Muscle layer of duodenum (tissue), 2 donors: ENCODE results near the gene HCFC2.

ENCODE experiments used
- H3K27ac ChIP-seq: one replicate; pipeline ENCODE4 v1.7.0; 2013; ENCODE audit warnings: mild to moderate bottlenecking, low read length
- H3K27me3 ChIP-seq: one replicate; pipeline ENCODE4 v1.7.0; 2013; ENCODE audit warnings: low read depth, mild to moderate bottlenecking, control low read depth, low read length
- H3K36me3 ChIP-seq, 2 donors: one replicate each; pipeline ENCODE4 v1.7.0; 2013; ENCODE audit warnings: low read length in 2 of 2, control low read depth in 1 of 2, mild to moderate bottlenecking in 1 of 2; ENCODE audit not compliant: insufficient read depth in 2 of 2, control insufficient read depth in 1 of 2
- H3K4me1 ChIP-seq, 2 donors: one replicate each; pipeline ENCODE4 v1.7.0; 2013; ENCODE audit warnings: low read length in 2 of 2, mild to moderate bottlenecking in 2 of 2, control low read depth in 1 of 2, moderate library complexity in 1 of 2; ENCODE audit not compliant: insufficient read depth in 2 of 2, control insufficient read depth in 1 of 2
- H3K4me3 ChIP-seq, 2 donors: one replicate each; pipeline ENCODE4 v1.7.0; 2013; ENCODE audit warnings: low read length in 2 of 2, low read depth in 1 of 2, mild to moderate bottlenecking in 1 of 2
- H3K9me3 ChIP-seq, 2 donors: one replicate each; pipeline ENCODE4 v1.7.0; 2013; ENCODE audit warnings: low read length in 2 of 2, control low read depth in 1 of 2, mild to moderate bottlenecking in 1 of 2; ENCODE audit not compliant: control insufficient read depth in 1 of 2
- donor health status: healthy.

Gene HCFC2

DNA sequence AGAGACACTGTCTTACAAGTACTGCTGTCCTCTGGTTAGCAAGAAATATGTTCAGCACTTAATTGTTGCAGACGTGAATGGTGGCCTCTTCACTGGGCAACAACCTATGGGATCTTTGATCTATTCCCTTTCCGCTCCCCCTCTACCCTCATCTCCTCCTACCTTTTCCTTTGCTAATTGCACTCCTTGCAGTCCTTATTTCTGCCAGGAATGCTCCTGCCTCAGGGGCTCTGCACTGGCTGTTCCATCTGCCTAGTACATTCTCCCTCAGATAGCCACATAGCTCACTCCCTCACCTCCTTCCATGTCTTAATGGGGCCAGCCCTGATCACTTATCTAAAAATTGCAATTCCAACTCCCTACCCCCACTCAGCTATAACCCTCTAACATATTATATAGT, 78.2 kb downstream of the HCFC2 start:
- no peak overlapping the region for H3K4me3 ChIP-seq

DNA sequence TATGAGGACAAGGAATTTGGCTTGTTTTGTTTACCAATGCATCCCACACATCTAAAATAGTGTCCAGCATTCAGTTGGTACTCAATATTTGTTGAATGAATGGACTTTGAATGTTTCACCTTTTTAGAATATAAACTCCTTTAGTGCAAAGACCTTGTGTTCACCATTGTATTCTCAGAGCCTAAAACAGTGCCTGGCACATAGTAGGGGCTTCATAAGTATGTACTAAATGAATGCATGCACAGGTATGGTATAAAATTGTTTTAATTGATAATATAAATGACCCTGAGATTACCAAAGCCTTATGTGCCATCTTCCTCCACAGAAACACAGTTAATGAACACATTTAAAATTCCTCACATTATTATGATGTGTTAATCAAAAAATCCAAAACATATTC, 78.7 kb downstream of the HCFC2 start:
- no peak overlapping the region for H3K4me3 ChIP-seq
- H3K36me3 ChIP-seq, result no peaks in the 10 kb centered on the region
- H3K9me3 ChIP-seq, result no peaks in the 10 kb centered on the region
- no peaks in the 10 kb centered on the region for H3K27me3 ChIP-seq
- no peak overlapping the region for H3K27ac ChIP-seq
- H3K4me1 ChIP-seq, result no peaks in the 10 kb centered on the region

More for the DNA sequence above, 78.2 kb downstream of the HCFC2 start:
- H3K4me1 ChIP-seq, result no peaks in the 10 kb centered on the region
- no peaks in the 10 kb centered on the region for H3K9me3 ChIP-seq
- H3K27me3 ChIP-seq, result no peaks in the 10 kb centered on the region
- H3K27ac ChIP-seq, result no peak overlapping the region
- no peaks in the 10 kb centered on the region for H3K36me3 ChIP-seq

DNA sequence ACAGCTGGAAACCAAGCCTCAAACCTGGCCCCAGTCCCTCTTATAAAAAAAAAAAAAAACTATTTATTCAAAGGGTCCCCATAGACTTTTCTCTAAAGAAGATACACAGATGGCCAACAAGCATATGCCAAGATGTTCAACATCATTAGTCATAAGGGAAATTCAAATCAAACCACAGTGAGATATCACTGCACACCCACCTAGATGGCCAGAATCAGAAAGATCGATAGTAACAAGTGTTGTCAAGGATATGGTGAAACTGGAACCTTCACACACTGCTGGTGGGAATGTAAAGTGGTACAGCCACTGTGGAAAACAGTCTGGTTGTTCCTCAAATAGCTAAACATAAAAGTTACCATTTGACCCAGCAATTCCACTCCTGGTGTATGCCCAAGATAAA, 79.6 kb downstream of the HCFC2 start:
- no peaks in the 10 kb centered on the region for H3K4me1 ChIP-seq
- no peak overlapping the region for H3K27ac ChIP-seq
- no peaks in the 10 kb centered on the region for H3K9me3 ChIP-seq
- no peak overlapping the region for H3K4me3 ChIP-seq
- no peaks in the 10 kb centered on the region for H3K27me3 ChIP-seq
- no peaks in the 10 kb centered on the region for H3K36me3 ChIP-seq

DNA sequence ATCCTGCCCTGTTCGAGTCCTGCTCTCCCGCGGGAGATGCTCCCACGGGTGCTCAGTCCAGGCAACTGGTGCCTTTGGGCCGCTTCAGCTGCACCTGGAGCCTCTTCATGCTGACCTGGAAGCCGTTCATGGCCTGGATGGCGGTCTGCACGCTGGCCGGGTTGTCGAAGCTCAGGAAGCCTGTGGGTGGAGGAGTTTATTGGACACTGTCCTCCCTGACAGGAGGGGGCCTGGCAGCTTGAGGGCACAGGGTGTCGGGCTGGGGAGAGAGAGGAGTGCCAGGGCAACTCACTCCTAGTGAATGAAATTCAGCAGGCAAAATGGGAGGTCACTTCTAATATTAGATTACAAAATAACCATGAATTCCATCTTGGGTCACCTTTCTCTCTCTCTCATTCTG, 83.0 kb downstream of the HCFC2 start:
- no peak overlapping the region for H3K27ac ChIP-seq
- H3K4me3 ChIP-seq, result no peak overlapping the region
- H3K36me3 ChIP-seq, result no peaks in the 10 kb centered on the region
- no peaks in the 10 kb centered on the region for H3K9me3 ChIP-seq
- no peaks in the 10 kb centered on the region for H3K4me1 ChIP-seq
- no peaks in the 10 kb centered on the region for H3K27me3 ChIP-seq

DNA sequence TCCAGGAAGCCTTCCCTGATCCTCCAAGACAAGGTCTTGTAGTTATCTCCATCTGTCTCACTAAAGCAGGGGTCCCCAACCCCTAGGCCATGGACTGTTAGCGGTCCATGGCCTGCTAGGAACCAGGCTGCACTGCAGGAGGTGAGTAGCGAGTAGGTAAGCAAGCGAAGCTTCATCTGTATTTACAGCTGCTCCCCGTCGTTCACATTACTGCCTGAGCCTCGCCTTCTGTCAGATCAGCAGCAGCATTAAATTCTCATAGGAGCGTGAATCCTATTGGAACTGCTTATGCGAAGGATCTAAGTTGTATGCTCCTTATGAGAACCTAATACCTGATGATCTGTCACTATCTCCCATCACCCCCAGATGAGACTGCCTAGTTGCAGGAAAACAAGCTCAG, 86.1 kb downstream of the HCFC2 start:
- H3K9me3 ChIP-seq, result no peaks in the 10 kb centered on the region
- no peak overlapping the region for H3K4me3 ChIP-seq
- no peaks in the 10 kb centered on the region for H3K36me3 ChIP-seq
- no peak overlapping the region for H3K27ac ChIP-seq
- H3K27me3 ChIP-seq, result no peaks in the 10 kb centered on the region
- no peaks in the 10 kb centered on the region for H3K4me1 ChIP-seq

DNA sequence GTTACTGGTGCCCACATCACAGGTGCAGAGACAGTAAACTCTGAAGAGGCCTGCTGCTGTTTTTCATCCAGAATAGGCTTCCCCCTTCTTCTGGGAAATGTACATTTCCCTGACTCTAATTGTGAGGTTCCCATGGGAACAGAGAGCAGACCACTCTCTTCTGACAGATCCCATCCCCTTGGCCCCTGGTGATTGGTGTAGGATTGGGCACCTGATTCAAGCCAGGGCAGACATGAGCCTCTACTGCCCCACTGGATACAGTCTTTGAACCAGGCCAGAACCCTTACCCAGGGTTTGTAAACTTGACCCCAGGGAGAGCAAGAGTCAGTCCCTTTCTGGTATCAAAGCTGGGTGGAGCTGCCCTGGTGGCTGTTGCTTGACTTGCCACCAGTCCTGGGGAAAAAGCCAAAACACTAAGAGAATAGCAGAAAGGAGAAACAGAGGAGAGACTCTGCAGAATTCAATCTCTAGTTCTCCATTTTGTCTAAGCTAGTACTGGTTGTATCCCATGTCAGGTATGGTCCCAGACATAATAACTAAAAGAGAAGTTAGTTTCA, 88.4 kb downstream of the HCFC2 start:
- H3K4me3 ChIP-seq, result no peak overlapping the region

DNA sequence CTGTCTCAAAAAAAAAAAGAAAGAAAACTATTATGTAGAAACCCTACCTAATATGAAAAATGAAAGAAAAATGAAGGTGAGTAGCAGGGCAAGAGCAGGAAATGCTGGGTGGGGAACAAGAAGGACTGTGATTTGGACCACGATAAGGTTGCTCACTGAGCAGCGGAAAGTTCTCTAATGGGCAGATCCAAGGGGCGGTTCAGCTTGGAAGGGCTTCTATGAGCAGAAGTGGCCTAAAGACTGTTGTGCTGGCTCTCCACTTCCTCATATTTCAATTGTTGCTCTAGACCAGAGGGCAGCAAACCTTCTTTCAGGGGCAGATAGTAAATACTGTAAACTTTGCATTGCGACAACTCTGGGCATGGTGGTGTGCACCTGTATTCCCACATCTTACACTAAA, 90.0 kb downstream of the HCFC2 start:
- H3K27me3 ChIP-seq, result no peaks in the 10 kb centered on the region
- no peaks in the 10 kb centered on the region for H3K36me3 ChIP-seq
- H3K4me1 ChIP-seq, result no peaks in the 10 kb centered on the region
- H3K4me3 ChIP-seq, result no peak overlapping the region
- H3K27ac ChIP-seq, result no peak overlapping the region
- H3K9me3 ChIP-seq, result no peaks in the 10 kb centered on the region

More for the DNA sequence above, 88.4 kb downstream of the HCFC2 start:
- Histone ChIP-seq H3K36me3 (no peaks in the 10 kb centered on the region), H3K27ac (no peak overlapping the region), H3K4me1 (no peaks in the 10 kb centered on the region), H3K27me3 (no peaks in the 10 kb centered on the region), H3K9me3 (no peaks in the 10 kb centered on the region)

DNA sequence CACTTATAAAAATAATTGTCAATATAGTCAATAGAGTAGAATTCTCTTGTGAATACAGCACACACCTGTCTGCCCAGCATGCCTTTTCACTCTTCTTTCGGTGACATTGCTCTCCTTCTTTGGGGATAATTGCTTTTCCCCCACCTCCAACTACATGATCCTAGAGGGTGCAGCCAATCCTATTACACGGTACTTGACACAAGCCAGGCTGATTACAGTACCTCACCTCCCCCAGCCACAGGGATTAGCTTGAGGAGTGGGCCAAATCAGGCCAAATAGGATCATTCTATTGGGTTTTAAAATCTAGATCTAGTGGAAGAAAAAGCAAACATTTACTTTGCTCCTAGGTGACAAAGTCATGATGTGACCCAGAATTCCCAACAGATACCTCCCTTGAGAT, 90.5 kb downstream of the HCFC2 start:
- no peaks in the 10 kb centered on the region for H3K4me1 ChIP-seq
- H3K36me3 ChIP-seq, result no peaks in the 10 kb centered on the region
- no peak overlapping the region for H3K27ac ChIP-seq
- H3K9me3 ChIP-seq, result no peaks in the 10 kb centered on the region
- no peak overlapping the region for H3K4me3 ChIP-seq
- H3K27me3 ChIP-seq, result no peaks in the 10 kb centered on the region
